Erythroblast (primary cell): ENCODE results near the gene GHR.

Source experiments
- DNase-seq, 2 experiments: peaks; one replicate each; lab custom pipeline; 2025; lab: John Stamatoyannopoulos, UW
- GATA1 ChIP-seq: IDR thresholded peaks from 2 replicates; pipeline ENCODE4 v1.6.1; 2011; ENCODE audit warnings: low read depth, mild to moderate bottlenecking, control low read depth, low read length, moderate library complexity
- POLR2A ChIP-seq: IDR thresholded peaks from 2 replicates; pipeline ENCODE4 v1.6.1; 2011; ENCODE audit warnings: mild to moderate bottlenecking, low read length

GHR gene

GRCh38 chr5:42494414-42494813 is 71.2 kb downstream of the GHR start:
- DNase-seq, result no peak

GRCh38 chr5:42495914-42496313 is 72.7 kb downstream of the GHR start:
- no peak for DNase-seq
- TF ChIP-seq GATA1 (no peak), POLR2A (no peak)

More at GRCh38 chr5:42494414-42494813, 71.2 kb downstream of the GHR start:
- no peak for TF ChIP-seq GATA1
- TF ChIP-seq POLR2A, result no peak

GRCh38 chr5:42496397-42497156 is 73.3 kb downstream of the GHR start:
- no peak for TF ChIP-seq GATA1
- no peak for TF ChIP-seq POLR2A
- DNase-seq, result no peak

GRCh38 chr5:42498000-42498399 is 74.8 kb downstream of the GHR start:
- no peak for TF ChIP-seq GATA1
- no peak for TF ChIP-seq POLR2A

GRCh38 chr5:42499016-42499415 is 75.8 kb downstream of the GHR start:
- DNase-seq, result no peak
- no peak for TF ChIP-seq GATA1

More at GRCh38 chr5:42498000-42498399, 74.8 kb downstream of the GHR start:
- no peak for DNase-seq

GRCh38 chr5:42500003-42500599 is 76.9 kb downstream of the GHR start:
- no peak for DNase-seq
- TF ChIP-seq GATA1, result no peak
- no peak for TF ChIP-seq POLR2A

GRCh38 chr5:42502613-42503470 is 79.6 kb downstream of the GHR start:
- no peak for TF ChIP-seq POLR2A
- TF ChIP-seq GATA1, result no peak
- DNase-seq, result no peak

GRCh38 chr5:42506662-42507061 is 83.4 kb downstream of the GHR start:
- no peak for DNase-seq
- TF ChIP-seq GATA1, result no peak
- no peak for TF ChIP-seq POLR2A

- DNase-seq, result no peak
- TF ChIP-seq GATA1 (no peak), POLR2A (no peak)
These were observed 84.3 kb downstream of the GHR start for GRCh38 chr5:42507451-42508097.

GRCh38 chr5:42513246-42513645 is 90.0 kb downstream of the GHR start:
- DNase-seq, result no peak
- no peak for TF ChIP-seq POLR2A
- TF ChIP-seq GATA1, result no peak

- TF ChIP-seq GATA1, result no peak
- no peak for TF ChIP-seq POLR2A
- peak in 1 of 2 experiments; percentile 17 for DNase-seq
These were observed 91.5 kb downstream of the GHR start for GRCh38 chr5:42514754-42515153.

- DNase-seq, result no peak
- TF ChIP-seq GATA1, result no peak
- no peak for TF ChIP-seq POLR2A
These were observed 92.3 kb downstream of the GHR start for GRCh38 chr5:42515504-42515903.

GRCh38 chr5:42516282-42517042 is 93.2 kb downstream of the GHR start:
- TF ChIP-seq POLR2A (no peak), GATA1 (no peak)
- no peak for DNase-seq
